HG03135 (cell line): ENCODE measurements around the gene FAM131C.
A peak's percentile ranks its signal among the peaks of the same experiment; 100 is the strongest.
"Not testable (repeated sequence)": the region's sequence is repeated elsewhere in the genome, so short reads cannot be mapped to it uniquely, and the experiment has no call there.

Experiments
- ATAC-seq: cut with Tn5 transposase; IDR thresholded peaks from one replicate; pipeline ENCODE4 v1.9.1; 2021; ENCODE audit warnings: mild to moderate bottlenecking, moderate library complexity; ENCODE audit not compliant: unreplicated experiment

The FAM131C gene

GRCh38 chr1:16061989-16062686, 11.3 kb downstream of the FAM131C start:
- not testable (repeated sequence) for ATAC-seq

- ATAC-seq: no peak
These were observed 12.2 kb downstream of the FAM131C start for GRCh38 chr1:16061266-16061665.

- ATAC-seq: not testable (repeated sequence)
These were observed 14.9 kb downstream of the FAM131C start for GRCh38 chr1:16058394-16059120.

GRCh38 chr1:16057314-16057915, 16.0 kb downstream of the FAM131C start:
- ATAC-seq: not testable (repeated sequence)

- not testable (repeated sequence) for ATAC-seq
These were observed 16.9 kb downstream of the FAM131C start for GRCh38 chr1:16056521-16056912.

- peak; percentile 66 for ATAC-seq
These were observed 17.6 kb downstream of the FAM131C start for GRCh38 chr1:16055613-16056520.

GRCh38 chr1:16054598-16055540, 18.6 kb downstream of the FAM131C start:
- ATAC-seq: no peak

- ATAC-seq: no peak
These were observed 19.5 kb downstream of the FAM131C start for GRCh38 chr1:16053781-16054502.

- not testable (repeated sequence) for ATAC-seq
These were observed 21.5 kb downstream of the FAM131C start for GRCh38 chr1:16051949-16052348.

- no peak for ATAC-seq
These were observed 22.4 kb downstream of the FAM131C start for GRCh38 chr1:16051039-16051438.

GRCh38 chr1:16050328-16050727, 23.1 kb downstream of the FAM131C start:
- no peak for ATAC-seq

- ATAC-seq: no peak
These were observed 24.8 kb downstream of the FAM131C start for GRCh38 chr1:16048573-16049189.

- ATAC-seq: no peak
These were observed 25.5 kb downstream of the FAM131C start for GRCh38 chr1:16047791-16048475.

GRCh38 chr1:16046842-16047241, 26.6 kb downstream of the FAM131C start:
- no peak for ATAC-seq

GRCh38 chr1:16043950-16044349, 29.5 kb downstream of the FAM131C start:
- ATAC-seq: no peak

GRCh38 chr1:16043521-16043920, 29.9 kb downstream of the FAM131C start, which contains the start of gene CLCNKB:
TSS of gene CLCNKB (plus strand) at chr1:16043782. CDS start at chr1:16044493, 711 bp downstream.
- ATAC-seq: no peak

- ATAC-seq: not testable (repeated sequence)
These were observed 30.8 kb downstream of the FAM131C start for GRCh38 chr1:16042654-16043053.

- ATAC-seq: no peak
These were observed 31.4 kb downstream of the FAM131C start for GRCh38 chr1:16042096-16042495.
